Measurements from ENCODE around the gene TMEM208. TPM values are rescaled to one million over a fixed set of nuclear protein-coding genes. Genes with fewer than 3 reads are reported as not detected.
A peak's percentile ranks its signal among the peaks of the same experiment; 100 is the strongest.

The TMEM208 gene
- total RNA-seq, 4 donors from 2014 or later: 14.7 to 35.8 (median 29.2) TPM

DNA sequence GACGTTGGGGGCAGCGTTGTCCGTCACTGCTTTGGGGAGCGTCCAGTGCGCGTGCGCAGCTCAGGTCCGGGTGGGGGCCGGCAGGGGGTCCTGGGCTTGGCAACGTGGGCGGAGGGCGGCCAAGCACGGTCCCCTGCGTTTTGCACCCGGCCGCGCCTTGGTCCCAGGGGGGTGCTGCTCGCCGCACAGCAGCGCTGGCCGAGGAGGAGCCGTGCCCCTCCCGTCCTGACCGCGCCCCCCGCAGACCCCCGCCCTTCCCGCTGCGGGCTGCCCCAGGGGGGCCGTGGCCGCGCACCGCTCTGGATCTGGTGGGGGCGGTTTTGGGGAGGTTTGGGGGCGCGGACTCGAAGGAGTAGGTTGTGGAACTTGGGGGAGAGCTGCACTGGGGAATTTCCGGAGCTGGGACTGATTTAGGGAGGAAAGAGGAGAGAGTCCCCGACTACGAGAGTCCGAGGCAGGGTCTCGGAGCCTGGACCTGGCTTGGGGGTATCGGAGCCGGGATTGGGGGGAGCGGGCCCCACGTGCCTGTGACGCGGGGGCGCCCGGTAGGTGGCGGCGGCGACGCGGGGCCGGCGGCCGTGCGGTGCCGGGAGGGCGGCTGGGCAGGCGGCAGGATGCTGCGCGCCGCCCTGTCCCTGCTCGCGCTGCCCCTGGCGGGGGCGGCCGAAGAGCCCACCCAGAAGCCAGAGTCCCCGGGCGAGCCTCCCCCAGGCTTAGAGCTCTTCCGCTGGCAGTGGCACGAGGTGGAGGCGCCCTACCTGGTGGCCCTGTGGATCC lies 21.7 kb downstream of the TMEM208 start, which contains the start of gene SLC9A5:
Gene SLC9A5 (plus strand): TSS at position 579 of the 777 bp plus-strand sequence. CDS start 36 bp downstream, at position 615.
- DNase-seq: peak in 1 of 2 donors; percentile 60
- intact Hi-C loops (cut with DNase I; ENCODE audit: low total_unique reads) (loop anchor here (5.0 kb wide), 3 partner anchors 86 to 824 kb away; partner anchors contain the start of gene HSF4), in situ Hi-C loops (cut with MboI; ENCODE audit: low sequenced_read_pairs in 4 of 4) (no loop called here)
- no peaks in the 10 kb centered on the region for H3K36me3 ChIP-seq
- H3K9me3 ChIP-seq: no peaks in the 10 kb centered on the region
- H3K4me1 ChIP-seq: peaks cover 44% of the 10 kb centered on the region in 2 donors
- ATAC-seq: no peak
- peak within 1 kb of the TSS; percentile 94 to 99 (median 98) for H3K27ac ChIP-seq
- H3K4me3 ChIP-seq: peak within 1 kb of the TSS; percentile 68 to 93 (median 88)
- peak; percentile 60 to 79 for TF ChIP-seq POLR2A (IDR thresholded peaks at IDR 0.05)
- TF ChIP-seq, protein P1, sequence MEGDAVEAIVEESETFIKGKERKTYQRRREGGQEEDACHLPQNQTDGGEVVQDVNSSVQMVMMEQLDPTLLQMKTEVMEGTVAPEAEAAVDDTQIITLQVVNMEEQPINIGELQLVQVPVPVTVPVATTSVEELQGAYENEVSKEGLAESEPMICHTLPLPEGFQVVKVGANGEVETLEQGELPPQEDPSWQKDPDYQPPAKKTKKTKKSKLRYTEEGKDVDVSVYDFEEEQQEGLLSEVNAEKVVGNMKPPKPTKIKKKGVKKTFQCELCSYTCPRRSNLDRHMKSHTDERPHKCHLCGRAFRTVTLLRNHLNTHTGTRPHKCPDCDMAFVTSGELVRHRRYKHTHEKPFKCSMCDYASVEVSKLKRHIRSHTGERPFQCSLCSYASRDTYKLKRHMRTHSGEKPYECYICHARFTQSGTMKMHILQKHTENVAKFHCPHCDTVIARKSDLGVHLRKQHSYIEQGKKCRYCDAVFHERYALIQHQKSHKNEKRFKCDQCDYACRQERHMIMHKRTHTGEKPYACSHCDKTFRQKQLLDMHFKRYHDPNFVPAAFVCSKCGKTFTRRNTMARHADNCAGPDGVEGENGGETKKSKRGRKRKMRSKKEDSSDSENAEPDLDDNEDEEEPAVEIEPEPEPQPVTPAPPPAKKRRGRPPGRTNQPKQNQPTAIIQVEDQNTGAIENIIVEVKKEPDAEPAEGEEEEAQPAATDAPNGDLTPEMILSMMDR (IDR thresholded peaks at IDR 0.05 in 4 of 5, conservative IDR thresholded peaks at IDR 0.05 in 1 of 5): peak in 2 of 5 experiments; percentile 35 to 51
- no peaks in the 10 kb centered on the region for H3K27me3 ChIP-seq

DNA sequence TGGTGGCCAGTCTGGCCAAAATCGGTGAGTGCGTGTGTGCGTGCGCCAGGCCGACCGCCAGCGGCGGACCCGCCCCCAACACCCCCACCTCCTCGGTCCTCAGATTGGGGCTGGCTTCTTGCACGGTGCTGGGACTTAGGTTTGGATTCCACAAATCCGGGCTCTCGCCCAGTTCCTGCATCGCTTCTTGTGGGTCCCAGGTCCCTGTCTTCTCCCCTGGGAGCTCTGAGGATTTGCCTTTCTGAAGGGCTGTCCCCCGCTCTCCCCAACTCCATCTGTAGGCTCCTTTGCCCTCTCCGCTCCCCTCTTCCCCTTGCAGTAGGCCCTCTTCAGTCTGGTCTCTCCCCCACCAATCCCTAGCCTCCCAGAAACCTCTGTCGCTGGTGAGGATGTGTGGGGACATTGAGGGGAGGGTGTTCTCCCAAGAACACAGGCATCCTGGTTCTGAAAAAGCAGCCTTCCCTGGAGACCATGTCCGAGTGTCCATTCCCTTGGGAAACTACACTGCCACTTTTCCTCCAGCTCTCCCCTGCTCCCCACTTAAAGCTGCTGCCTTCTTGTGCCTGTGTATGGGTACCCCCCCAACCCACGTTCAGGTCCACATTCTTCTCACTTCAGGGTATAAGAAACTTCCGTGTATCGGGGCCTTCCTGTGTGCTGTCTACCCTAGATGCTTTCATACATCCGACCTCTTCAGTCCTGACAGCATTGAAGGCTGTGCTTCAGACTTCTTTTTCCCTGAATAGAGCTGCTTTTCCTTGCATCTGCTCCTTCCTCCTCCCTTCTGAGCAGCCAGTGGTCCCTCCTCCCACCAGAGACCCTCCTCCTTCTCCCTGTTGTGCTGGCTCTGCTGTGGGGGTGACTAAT lies 22.5 kb downstream of the TMEM208 start:
- in situ Hi-C loops (cut with MboI; ENCODE audit: low sequenced_read_pairs in 4 of 4) (no loop called here), intact Hi-C loops (cut with DNase I; ENCODE audit: low total_unique reads) (loop anchor here (5.0 kb wide), 3 partner anchors 87 to 823 kb away; partner anchors contain the start of gene HSF4)
- no peak for ATAC-seq
- peak overlapping the region; percentile 68 to 93 (median 88) for H3K4me3 ChIP-seq
- H3K27me3 ChIP-seq: no peaks in the 10 kb centered on the region
- H3K4me1 ChIP-seq: peaks cover 36% of the 10 kb centered on the region in 2 donors
- H3K27ac ChIP-seq: peak overlapping the region; percentile 94 to 99 (median 98)
- DNase-seq: no peak
- H3K9me3 ChIP-seq: no peaks in the 10 kb centered on the region
- no peaks in the 10 kb centered on the region for H3K36me3 ChIP-seq
- TF ChIP-seq POLR2A (IDR thresholded peaks at IDR 0.05): no peak
- TF ChIP-seq, protein P1 (IDR thresholded peaks at IDR 0.05 in 4 of 5, conservative IDR thresholded peaks at IDR 0.05 in 1 of 5): peak in 1 of 5 experiments; percentile 3

DNA sequence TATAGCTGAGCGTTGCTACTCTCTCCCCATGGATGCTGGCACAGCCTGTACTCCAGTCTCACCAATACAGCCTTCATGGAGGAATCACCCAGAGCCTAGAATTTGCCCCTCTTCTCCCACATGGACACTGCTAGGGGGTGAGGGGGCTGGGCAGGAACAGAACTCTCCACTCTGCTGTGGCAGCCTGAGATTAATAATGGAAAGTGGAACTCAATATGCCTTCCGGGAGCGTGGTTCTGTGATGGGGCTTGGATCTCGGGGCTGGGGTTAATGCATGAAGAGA lies 23.1 kb downstream of the TMEM208 start:
- intact Hi-C loops (cut with DNase I; ENCODE audit: low total_unique reads): no loop called here
- Histone ChIP-seq H3K36me3 (no peaks in the 10 kb centered on the region), H3K27me3 (no peaks in the 10 kb centered on the region), H3K4me3 (no peak overlapping the region), H3K9me3 (no peaks in the 10 kb centered on the region), H3K4me1 (peaks cover 30% of the 10 kb centered on the region in 2 donors), H3K27ac (no peak overlapping the region)
- no peak for TF ChIP-seq POLR2A (IDR thresholded peaks at IDR 0.05)
- TF ChIP-seq, protein P1 (IDR thresholded peaks at IDR 0.05 in 4 of 5, conservative IDR thresholded peaks at IDR 0.05 in 1 of 5): no peak
- ATAC-seq (no peak), DNase-seq (no peak)
- in situ Hi-C loops (cut with MboI; ENCODE audit: low sequenced_read_pairs in 4 of 4): no loop called here

DNA sequence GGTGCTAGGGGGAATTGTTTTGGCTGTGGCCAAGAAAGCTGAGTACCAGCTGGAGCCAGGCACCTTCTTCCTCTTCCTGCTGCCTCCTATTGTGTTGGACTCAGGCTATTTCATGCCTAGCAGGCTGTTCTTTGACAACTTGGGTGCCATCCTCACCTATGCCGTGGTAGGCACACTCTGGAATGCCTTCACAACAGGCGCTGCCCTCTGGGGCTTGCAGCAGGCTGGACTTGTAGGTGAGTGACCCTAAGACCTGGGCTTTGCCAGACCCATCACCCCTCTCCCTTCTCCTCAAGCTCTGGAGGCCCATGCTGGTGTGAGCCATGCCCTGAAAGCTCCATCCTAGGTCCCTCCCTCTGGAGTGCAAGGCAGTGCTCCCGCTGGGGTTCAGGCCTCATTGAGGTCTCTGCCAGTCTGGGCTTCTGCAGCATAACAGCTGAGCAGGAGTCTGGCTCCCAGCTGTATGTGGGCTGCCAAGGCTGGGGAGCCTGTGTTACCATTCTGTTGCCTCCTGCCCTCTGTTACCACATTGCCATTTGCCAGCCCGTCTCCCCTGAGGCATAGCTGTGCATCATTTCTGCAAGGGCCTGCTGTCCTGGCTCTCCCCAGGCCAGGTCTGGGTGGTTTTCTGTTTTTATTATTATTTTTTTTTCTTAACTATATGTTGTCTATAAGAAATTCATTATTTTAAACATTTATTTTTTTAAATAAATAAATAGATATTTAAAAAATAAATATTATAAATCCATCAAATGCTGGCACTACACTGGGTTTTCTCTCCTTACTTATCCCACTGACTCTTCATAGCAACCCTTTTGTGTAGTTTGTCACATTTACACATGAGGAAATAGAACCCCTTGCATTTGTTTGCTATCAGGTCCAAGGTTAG lies 25.9 kb downstream of the TMEM208 start:
- intact Hi-C loops (cut with DNase I; ENCODE audit: low total_unique reads) (no loop called here), in situ Hi-C loops (cut with MboI; ENCODE audit: low sequenced_read_pairs in 4 of 4) (no loop called here)
- Histone ChIP-seq H3K36me3 (no peaks in the 10 kb centered on the region), H3K4me1 (peaks cover 16% of the 10 kb centered on the region in 2 donors), H3K27ac (peak overlapping the region in 1 of 4 donors; percentile 8), H3K4me3 (no peak overlapping the region), H3K9me3 (no peaks in the 10 kb centered on the region), H3K27me3 (no peaks in the 10 kb centered on the region)
- peak in 1 of 2 donors; percentile 49 for DNase-seq
- TF ChIP-seq, protein P1 (IDR thresholded peaks at IDR 0.05 in 4 of 5, conservative IDR thresholded peaks at IDR 0.05 in 1 of 5): no peak
- TF ChIP-seq POLR2A (IDR thresholded peaks at IDR 0.05): no peak
- no peak for ATAC-seq

All from gastrocnemius medialis (tissue), 4 donors.